ENCODE measurements around the gene GIT1.
"Not testable (repeated sequence)": the region's sequence is repeated elsewhere in the genome, so short reads cannot be mapped to it uniquely, and the experiment has no call there.

GIT1 gene

GRCh38 chr17:29567554-29568330 lies 21.7 kb downstream of the GIT1 start:
- no peak for DNase-seq (ENCODE audit: low spot score)

- DNase-seq (ENCODE audit: low spot score), result no peak
Measured at GRCh38 chr17:29567304-29567553, 22.2 kb downstream of the GIT1 start.

- DNase-seq (ENCODE audit: low spot score), result no peak
Measured at GRCh38 chr17:29566473-29567303, 22.8 kb downstream of the GIT1 start, which contains the start of gene ABHD15. ABHD15 (minus strand) TSS chr17:29567037; CDS start chr17:29566966, 71 bp downstream.

- DNase-seq (ENCODE audit: low spot score), result no peak
Measured at GRCh38 chr17:29565643-29566472, 23.6 kb downstream of the GIT1 start.

GRCh38 chr17:29563816-29564215 lies 25.6 kb downstream of the GIT1 start:
- no peak for DNase-seq (ENCODE audit: low spot score)

GRCh38 chr17:29562615-29563014 lies 26.8 kb downstream of the GIT1 start:
- no peak for DNase-seq (ENCODE audit: low spot score)

GRCh38 chr17:29561554-29562517 lies 27.6 kb downstream of the GIT1 start:
- DNase-seq (ENCODE audit: low spot score), result no peak

GRCh38 chr17:29560316-29560715 lies 29.1 kb downstream of the GIT1 start:
- DNase-seq (ENCODE audit: low spot score), result no peak

- DNase-seq (ENCODE audit: low spot score), result no peak
Measured at GRCh38 chr17:29559640-29560039, 29.8 kb downstream of the GIT1 start.

GRCh38 chr17:29558139-29558538 lies 31.3 kb downstream of the GIT1 start:
- DNase-seq (ENCODE audit: low spot score), result not testable (repeated sequence)

GRCh38 chr17:29557739-29558116 lies 31.7 kb downstream of the GIT1 start:
- DNase-seq (ENCODE audit: low spot score), result no peak

GRCh38 chr17:29557085-29557738 lies 32.2 kb downstream of the GIT1 start:
- DNase-seq (ENCODE audit: low spot score), result no peak

GRCh38 chr17:29555840-29556239 lies 33.6 kb downstream of the GIT1 start:
- no peak for DNase-seq (ENCODE audit: low spot score)

GRCh38 chr17:29549177-29549923 lies 40.1 kb downstream of the GIT1 start:
- no peak for DNase-seq (ENCODE audit: low spot score)

GRCh38 chr17:29546830-29547229 lies 42.6 kb downstream of the GIT1 start:
- DNase-seq (ENCODE audit: low spot score), result no peak

- DNase-seq (ENCODE audit: low spot score), result no peak
Measured at GRCh38 chr17:29546085-29546484, 43.4 kb downstream of the GIT1 start.

- no peak for DNase-seq (ENCODE audit: low spot score)
Measured at GRCh38 chr17:29544066-29544465, 45.4 kb downstream of the GIT1 start.

GRCh38 chr17:29533976-29534375 lies 55.5 kb downstream of the GIT1 start:
- no peak for DNase-seq (ENCODE audit: low spot score)

- DNase-seq (ENCODE audit: low spot score), result no peak
Measured at GRCh38 chr17:29526322-29526721, 63.1 kb downstream of the GIT1 start.

GRCh38 chr17:29524692-29525091 lies 64.8 kb downstream of the GIT1 start:
- DNase-seq (ENCODE audit: low spot score), result no peak
